Subcutaneous adipose tissue (tissue), 4 donors: ENCODE measurements around the gene ARHGEF28. TPM values are rescaled to one million over a fixed set of nuclear protein-coding genes. Genes with fewer than 3 reads are reported as not detected.

Source experiments
- total RNA-seq, 4 donors: library from RNA; depleted of rRNA; stranded (reverse); fragments of >200 nt; gene quantifications; one replicate each; pipeline ENCODE4 v1.1.0, GENCODE V29; 2016
- TF ChIP-seq, protein P1 (sequence below): fragments of 450-650 bp; IDR thresholded peaks from one replicate; pipeline ENCODE4 v1.5.1; 2016; ENCODE audit warnings: low read depth, mild to moderate bottlenecking, control low read depth, antibody characterized with exemption, moderate library complexity

The ARHGEF28 gene
- total RNA-seq, 4 donors from 2014 or later = 9.9 to 46.3 (median 17.3) TPM

DNA sequence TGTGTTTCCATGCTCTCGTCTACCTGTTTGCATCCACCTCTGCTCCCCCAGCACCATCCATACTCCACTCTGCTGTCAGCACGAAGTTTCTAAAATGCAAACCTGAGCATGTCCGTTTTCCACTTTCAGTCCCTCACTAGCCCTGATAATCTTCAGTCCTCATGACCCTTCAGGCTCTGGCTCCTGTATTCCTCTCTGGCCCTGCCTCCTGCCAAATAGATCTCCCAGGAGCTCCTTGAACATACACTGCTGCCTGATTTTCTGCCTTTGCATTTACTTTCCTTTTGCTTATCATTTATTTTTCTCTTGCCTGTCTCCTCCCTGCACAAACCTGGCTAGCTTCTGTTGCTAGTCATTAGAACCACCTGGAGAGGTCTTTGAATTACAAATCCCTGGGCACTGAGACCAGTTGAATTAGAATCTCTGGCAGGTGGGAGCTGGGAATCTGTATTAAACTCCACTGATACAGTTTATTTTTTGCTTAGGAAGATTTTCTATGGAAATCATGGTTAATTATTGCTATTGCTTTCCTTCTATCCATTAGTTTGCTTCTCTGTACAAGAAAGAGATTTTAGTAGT, 18.5 kb downstream of the ARHGEF28 start:
- TF ChIP-seq, protein P1, sequence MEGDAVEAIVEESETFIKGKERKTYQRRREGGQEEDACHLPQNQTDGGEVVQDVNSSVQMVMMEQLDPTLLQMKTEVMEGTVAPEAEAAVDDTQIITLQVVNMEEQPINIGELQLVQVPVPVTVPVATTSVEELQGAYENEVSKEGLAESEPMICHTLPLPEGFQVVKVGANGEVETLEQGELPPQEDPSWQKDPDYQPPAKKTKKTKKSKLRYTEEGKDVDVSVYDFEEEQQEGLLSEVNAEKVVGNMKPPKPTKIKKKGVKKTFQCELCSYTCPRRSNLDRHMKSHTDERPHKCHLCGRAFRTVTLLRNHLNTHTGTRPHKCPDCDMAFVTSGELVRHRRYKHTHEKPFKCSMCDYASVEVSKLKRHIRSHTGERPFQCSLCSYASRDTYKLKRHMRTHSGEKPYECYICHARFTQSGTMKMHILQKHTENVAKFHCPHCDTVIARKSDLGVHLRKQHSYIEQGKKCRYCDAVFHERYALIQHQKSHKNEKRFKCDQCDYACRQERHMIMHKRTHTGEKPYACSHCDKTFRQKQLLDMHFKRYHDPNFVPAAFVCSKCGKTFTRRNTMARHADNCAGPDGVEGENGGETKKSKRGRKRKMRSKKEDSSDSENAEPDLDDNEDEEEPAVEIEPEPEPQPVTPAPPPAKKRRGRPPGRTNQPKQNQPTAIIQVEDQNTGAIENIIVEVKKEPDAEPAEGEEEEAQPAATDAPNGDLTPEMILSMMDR = no peak

DNA sequence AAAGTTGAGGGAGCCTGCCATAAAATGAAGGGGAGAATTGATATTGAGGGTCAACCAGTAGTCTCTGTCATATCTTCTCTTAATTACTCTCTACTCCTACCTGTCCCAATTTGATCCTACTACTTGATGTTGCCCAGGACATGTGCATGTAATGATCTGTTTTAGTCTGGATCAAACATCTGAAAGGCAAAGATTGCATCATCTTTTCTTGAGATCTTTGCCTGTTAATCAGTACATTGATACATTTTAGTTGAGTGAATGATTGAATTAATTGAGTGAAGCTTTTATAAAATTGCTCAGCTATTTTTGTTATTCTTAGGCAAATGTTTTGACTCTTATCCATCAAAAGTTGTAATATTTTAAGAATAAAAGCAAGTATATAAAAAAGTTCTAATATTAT, 21.7 kb downstream of the ARHGEF28 start:
- TF ChIP-seq, protein P1 = no peak

DNA sequence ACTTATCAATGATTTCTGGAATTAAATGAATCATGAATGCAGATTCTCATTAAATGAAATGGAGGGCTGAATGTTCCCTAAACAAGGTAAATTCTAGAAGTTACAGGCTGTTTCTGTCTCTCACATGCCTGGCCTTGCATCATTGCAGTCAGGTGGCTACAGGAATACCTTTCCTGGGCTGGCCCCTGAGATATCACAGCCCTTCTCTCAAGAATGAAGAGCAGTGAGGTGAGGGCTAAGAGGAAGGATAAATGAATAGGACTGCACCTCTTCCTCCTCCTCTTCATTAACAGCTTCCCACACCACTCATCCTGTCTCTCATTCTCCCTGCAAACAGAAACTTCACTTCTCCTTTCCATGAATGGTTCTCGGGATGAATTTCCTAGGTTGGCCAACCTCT, 22.5 kb downstream of the ARHGEF28 start:
- TF ChIP-seq, protein P1 = no peak

DNA sequence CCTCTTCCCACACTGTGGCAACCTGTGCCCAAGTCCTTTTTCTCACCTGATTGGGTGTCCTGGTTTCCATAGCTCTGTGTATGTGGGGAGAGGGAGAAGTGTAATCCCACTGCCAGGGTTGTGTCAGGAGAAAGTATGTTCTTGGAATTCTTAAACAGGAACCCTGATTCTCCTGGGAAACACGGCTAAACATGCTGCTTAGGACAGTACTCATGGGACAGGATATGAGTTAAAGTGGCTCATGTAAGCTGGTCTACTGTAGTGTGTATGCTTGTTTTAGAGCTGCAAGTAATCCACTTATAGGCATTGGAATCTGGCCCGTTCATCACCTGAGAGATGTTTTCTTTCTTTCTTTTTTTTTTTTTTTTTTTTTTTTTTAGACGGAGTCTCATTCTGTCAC, 23.9 kb downstream of the ARHGEF28 start:
- TF ChIP-seq, protein P1 = no peak

DNA sequence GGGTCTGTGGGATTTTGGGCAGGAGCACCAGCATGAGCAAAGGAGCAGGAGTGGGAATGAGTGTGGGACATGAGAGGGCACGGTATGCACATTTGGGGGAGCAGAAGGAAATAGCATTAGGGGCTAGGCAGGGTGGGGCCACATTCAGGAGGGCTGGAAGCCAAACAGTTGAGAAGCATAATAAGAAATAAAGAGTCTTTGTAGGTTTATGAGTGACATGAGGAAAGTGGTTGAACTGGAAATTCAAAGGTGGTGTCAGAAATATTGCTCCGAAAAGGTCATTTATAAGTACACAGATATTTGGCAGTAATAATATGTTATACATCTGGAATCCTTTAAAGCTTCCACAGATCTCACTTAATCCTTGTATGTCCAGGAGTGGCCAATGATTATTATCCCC, 26.4 kb downstream of the ARHGEF28 start:
- TF ChIP-seq, protein P1 = no peak

DNA sequence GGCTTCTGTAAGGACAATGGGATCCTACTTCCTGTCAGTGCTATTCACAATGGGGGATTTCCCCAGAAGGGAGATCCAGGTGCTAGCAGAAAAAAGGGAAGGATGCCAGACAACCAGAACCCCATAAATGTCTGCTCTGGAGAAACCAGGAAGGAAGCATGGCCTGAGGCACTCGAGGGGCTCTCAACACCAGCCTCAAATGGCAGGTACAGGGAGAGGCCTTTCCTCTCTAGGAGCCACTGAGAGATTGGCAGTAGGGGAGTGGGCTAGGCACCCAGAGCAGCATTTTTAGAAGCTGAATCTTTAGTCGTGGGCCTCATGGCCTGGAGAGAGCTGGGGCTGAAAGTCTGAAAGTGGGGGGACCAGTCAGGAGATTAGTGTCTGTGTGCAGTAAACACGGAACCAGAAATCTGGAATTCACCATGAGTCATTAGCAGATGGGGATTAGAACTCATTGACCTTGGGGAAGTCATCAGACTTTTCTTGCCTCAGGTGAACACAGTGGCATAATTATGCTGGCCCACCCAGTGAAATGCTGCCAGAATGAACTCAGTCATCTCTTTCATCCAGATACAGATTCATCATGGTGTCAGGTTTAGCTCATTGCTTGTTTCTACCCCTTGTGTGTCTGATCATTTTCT, 28.3 kb downstream of the ARHGEF28 start:
- TF ChIP-seq, protein P1 = no peak

DNA sequence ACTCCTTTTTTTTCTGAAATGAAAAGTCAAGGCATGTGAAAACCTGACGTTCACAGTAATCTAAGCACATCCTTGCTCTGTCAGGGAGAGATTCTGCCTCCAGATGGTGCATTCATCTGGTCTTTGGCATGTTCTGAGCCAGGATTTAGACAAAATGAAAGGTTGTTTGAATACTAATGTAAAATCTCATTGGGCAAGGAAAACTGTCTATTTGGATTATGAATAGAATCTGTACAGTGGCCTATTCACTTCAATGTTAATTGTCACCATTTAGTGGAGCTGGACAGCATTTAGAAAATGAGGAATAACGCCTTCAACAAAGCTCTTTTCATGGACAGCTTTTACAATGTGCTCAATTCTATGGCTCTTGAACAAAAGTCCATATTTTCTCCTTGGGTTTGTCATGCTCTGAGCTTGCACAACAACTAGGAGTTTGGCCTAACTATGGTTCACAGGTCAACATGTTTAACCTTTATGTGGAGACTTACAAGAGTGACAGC, 28.9 kb downstream of the ARHGEF28 start:
- TF ChIP-seq, protein P1 = no peak
